Testis (tissue), 2 donors: ENCODE results near the gene YEATS2.

Experiments
- POLR2A ChIP-seq: fragments of 450-650 bp; IDR thresholded peaks from one replicate; pipeline ENCODE4 v1.6.1; 2017; ENCODE audit warnings: antibody characterized with exemption, mild to moderate bottlenecking, moderate library complexity
- TF ChIP-seq, protein P1 (sequence below), 3 experiments: fragments of 450-650 bp in 2 of 3; fragments of 200-600 bp in 1 of 3; sonication (generic) in 1 of 3; IDR thresholded peaks; one replicate each; pipeline ENCODE4 v1.5.1; 2016 to 2019; ENCODE audit warnings: antibody characterized with exemption in 3 of 3, mild to moderate bottlenecking in 2 of 3, moderate library complexity in 1 of 3

DNA sequence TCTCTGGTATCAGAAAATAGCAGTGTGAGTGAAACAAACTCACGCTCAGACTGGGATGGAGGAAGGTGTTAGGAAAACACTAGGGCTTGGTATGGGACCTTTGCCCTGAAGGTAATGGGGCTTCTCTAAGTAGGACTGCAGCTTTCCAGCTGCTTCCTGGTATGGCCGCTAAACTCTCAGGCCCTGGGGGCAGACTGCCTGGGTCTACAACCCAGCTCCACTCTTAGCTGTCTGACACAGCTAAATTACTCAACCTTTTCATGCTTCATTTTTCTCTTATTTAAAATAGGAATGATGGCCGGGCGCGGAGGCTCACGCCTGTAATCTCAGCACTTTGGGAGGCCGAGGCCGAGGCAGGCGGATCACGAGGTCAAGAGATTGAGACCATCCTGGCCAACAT lies 5.2 kb upstream of the YEATS2 start:
- TF ChIP-seq, protein P1, sequence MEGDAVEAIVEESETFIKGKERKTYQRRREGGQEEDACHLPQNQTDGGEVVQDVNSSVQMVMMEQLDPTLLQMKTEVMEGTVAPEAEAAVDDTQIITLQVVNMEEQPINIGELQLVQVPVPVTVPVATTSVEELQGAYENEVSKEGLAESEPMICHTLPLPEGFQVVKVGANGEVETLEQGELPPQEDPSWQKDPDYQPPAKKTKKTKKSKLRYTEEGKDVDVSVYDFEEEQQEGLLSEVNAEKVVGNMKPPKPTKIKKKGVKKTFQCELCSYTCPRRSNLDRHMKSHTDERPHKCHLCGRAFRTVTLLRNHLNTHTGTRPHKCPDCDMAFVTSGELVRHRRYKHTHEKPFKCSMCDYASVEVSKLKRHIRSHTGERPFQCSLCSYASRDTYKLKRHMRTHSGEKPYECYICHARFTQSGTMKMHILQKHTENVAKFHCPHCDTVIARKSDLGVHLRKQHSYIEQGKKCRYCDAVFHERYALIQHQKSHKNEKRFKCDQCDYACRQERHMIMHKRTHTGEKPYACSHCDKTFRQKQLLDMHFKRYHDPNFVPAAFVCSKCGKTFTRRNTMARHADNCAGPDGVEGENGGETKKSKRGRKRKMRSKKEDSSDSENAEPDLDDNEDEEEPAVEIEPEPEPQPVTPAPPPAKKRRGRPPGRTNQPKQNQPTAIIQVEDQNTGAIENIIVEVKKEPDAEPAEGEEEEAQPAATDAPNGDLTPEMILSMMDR (IDR thresholded peaks at IDR 0.05): no peak
- TF ChIP-seq POLR2A: no peak
